ENCODE data around the gene C1orf226.

GRCh38 chr1:162381941-162382750, 618 bp downstream of the C1orf226 start:
- no peak for TF ChIP-seq CTCF (IDR thresholded peaks at IDR 0.05 in 2 of 3, conservative IDR thresholded peaks at IDR 0.05 in 1 of 3; ENCODE audit: control insufficient read depth in 2 of 3, extremely low read depth in 1 of 3, insufficient read depth in 1 of 3, low read depth in 3 of 3, low read length in 3 of 3)
- no peak for TF ChIP-seq KAT2A (conservative IDR thresholded peaks at IDR 0.05; ENCODE audit: control insufficient read depth, low read depth, low read length)
- no peak for TF ChIP-seq CBX3 (IDR thresholded peaks at IDR 0.05; ENCODE audit: borderline replicate concordance, low read depth)
- no peak for TF ChIP-seq RCOR1 (conservative IDR thresholded peaks at IDR 0.05; ENCODE audit: low read depth, low read length)
- no peak for TF ChIP-seq RBBP5 (conservative IDR thresholded peaks at IDR 0.05)
- no peak for TF ChIP-seq FOS (IDR thresholded peaks at IDR 0.05; ENCODE audit: borderline replicate concordance, extremely low read depth, insufficient read length)
- no peak for TF ChIP-seq BCL3 (IDR thresholded peaks at IDR 0.05; ENCODE audit: borderline replicate concordance, insufficient read depth, low read depth, low read length, poor library complexity, severe bottlenecking)
- TF ChIP-seq STAT3 (IDR thresholded peaks at IDR 0.05; ENCODE audit: low read depth, low read length) = no peak
- TF ChIP-seq ATF3 (IDR thresholded peaks at IDR 0.05; ENCODE audit: borderline replicate concordance, extremely low read depth, low read depth, low read length) = no peak
- no peak for TF ChIP-seq ZBTB40 (IDR thresholded peaks at IDR 0.05; ENCODE audit: borderline replicate concordance)
- no peak for TF ChIP-seq ZNF274 (IDR thresholded peaks at IDR 0.05; ENCODE audit: insufficient read depth, insufficient read length)
- TF ChIP-seq CEBPB (IDR thresholded peaks at IDR 0.05; ENCODE audit: borderline replicate concordance in 1 of 2, low read depth in 2 of 2, low read length in 2 of 2) = no peak
